Stimulated activated CD8-positive, alpha-beta memory T cell treated with anti-CD3 and anti-CD28 coated beads, Interleukin-12 subunit alpha, Interleukin-12 subunit beta, amount 100 ng/mL, for 24 hours (primary cell): Measurements from ENCODE around the gene KRTAP2-2.
"Not testable (repeated sequence)": the region's sequence is repeated elsewhere in the genome, so short reads cannot be mapped to it uniquely, and the experiment has no call there.

Experiments
- DNase-seq: peaks from one replicate; pipeline ENCODE4 v3.0.0-alpha.2; 2020; ENCODE audit errors: extremely low read depth

Gene KRTAP2-2, protein sequence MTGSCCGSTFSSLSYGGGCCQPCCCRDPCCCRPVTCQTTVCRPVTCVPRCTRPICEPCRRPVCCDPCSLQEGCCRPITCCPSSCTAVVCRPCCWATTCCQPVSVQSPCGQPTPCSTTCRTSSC

DNA sequence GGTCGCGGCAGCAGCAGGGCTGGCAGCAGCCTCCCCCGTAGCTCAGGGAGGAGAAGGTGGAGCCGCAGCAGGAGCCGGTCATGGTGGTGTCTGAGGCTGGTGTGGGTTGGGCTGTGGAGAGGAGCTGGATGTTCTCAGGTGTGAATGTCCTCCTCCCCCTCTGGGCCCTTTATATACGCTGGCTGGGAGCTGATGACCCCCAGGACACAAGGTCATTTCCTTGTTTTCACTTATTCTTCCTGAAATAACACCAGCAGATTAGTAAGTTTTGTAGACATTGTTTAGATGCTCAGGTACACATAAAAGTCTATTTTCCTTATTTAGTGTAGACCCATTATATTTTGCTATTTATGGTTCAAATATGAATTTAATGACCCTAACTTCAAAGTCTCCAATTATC, at the start of gene KRTAP2-2:
KRTAP2-2 (minus strand) TSS at position 101 of the 400 bp plus-strand sequence; CDS start at position 82, 19 bp downstream.
- not testable (repeated sequence) for DNase-seq

DNA sequence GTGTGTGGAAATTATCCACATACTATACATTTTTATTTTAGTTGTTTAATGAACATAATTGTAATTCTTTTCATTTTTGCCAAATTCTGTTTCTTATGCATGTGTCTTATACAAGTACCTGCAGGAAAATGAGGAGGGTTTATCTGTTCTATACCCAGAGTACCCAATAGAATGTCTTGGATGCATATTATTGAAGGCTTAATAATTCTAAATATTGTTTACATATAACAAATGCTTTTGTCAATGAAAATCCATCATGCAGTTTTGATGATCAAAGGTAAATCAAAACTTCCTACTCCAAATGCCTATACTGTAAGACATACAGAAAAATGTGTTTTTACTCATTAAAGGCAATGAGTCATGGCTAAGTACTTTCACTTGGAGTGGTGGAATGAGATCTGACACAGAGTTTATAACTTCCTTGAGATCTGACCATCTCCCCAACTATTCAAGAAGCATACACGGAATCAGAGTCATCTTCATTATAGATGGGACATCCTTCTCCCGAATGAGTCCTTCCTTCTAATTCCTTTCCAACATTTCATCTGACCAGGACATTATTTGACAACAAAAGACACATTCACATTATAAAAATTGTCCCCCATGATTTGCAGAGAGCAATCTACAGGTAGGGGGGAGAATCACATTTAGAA, 49.5 kb upstream of the KRTAP2-2 start:
- not testable (repeated sequence) for DNase-seq

DNA sequence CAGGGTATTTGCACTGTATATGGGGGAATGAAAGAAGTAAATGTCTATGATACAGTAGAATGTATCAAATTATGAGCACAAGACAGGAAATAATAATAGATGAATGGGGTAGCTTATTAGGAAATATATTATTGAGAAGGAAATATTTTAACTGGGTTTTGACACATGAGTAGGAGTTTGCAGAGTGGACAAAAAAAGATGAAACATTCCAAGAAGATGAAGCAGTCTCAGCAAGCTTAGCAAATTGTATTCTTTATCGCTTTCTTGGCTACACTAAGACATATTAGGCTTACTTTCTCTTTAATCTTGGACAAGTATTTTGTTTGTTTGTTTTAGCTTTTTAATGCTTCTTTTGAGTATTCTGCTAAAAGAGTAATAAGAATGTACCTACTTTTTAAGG, 48.9 kb upstream of the KRTAP2-2 start:
- DNase-seq, result no peak

DNA sequence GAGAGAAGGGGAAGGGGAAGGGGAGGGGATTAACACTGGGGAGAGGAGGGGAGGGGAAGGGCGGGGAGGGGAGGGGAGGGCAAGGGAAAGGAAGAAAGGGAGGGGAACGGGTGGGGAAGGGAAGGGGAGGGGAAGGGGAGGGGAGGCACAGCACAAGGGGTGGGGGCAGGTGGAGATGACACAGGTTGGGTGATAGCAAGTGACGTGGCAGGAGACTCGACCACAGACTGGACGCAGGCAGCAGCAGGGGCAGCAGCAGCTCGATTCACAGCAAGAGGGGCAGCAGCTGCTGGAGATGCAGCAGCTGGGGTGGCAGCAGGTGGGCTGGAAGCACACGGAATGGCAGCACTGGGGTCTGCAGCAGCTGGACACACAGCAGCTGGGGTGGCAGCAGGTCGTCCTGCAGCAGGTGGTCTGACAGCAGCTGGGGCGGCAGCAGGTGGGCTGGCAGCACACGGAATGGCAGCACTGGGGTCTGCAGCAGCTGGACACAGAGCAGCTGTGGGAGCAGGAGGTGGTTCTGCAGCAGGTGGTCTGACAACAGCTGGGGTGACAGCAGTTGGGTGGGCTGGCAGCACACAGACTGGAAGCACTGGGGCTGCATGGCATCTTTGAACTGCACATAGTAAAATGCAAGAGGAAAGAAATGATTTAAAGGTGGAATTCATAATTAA, 46.7 kb upstream of the KRTAP2-2 start, which contains the start of gene KRTAP4-16:
KRTAP4-16 (minus strand) TSS at position 624 of the 674 bp plus-strand sequence; CDS start at position 624, 0 bp downstream.
- no peak for DNase-seq

DNA sequence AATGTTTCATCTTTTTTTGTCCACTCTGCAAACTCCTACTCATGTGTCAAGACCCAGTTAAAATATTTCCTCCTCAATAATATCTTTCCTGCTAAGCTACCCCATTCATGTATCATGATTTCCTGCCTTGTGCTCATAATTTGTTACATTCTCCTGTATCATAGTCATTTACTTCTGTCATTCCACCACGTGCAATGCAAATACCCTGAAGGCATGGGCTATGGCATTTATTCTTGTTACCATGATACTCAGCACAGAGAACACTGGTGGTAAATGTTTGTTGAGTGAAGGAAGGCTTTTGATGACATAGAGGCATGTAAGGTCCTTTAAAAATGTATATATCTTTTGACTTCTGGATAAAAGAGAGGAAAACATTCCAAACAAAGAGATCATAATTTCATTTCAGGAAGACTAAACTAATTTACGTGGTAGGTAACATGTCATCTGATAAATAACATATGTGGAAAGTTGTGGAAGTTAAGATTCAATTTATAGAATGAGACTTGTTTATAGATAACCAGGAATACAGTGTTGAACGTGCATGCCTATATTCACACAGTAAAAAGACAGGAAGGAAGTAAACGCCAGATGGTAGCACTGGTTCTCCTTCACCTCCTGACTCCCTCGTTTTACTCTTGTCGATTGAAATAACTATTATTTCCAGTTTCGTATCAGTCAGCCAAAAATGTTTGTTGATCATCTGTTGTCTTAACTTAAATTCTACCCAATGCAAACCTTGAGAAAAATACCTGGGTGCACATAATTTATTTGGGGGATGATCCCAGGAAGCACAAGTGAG, 44.9 kb upstream of the KRTAP2-2 start:
- not testable (repeated sequence) for DNase-seq

DNA sequence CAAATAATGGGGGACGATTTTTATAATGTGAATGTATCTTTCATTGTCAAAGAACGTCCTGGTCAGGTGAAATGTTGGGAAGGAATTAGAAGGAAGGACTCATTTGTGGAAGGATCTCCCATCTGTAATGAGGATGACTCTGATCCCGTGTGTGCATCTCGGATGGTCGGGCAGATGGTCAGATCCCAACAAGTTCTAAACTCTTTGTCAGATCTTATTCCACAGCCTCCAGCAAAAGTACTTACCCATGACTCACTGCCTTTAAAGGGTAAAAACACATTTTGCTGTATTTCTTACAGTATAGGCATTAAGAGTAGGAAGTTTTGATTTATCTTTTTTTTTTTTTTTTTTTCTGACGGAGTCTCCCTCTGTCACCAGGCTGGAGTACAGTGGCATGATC, 43.5 kb upstream of the KRTAP2-2 start:
- no peak for DNase-seq

DNA sequence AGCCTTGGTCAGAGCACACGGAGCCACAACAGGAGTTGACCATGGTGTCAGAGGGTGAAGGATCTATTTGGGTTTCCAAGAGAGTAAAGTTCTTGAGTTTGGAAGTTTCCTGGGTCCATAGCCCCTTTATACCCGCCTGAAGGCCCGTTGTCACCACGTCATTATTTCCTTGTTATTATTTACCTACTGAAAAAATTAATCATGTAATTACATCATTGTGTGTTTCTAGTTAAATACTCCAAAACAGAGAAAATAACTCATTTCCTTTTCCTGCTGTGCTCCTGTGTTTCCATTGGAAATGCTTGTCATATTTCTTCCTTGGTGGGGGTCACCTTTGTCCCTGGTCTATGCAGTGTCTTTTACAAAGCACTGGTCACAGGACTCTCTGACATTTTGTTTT, 43.0 kb upstream of the KRTAP2-2 start, which contains the start of gene KRTAP4-8:
KRTAP4-8 (minus strand) TSS at position 101 of the 400 bp plus-strand sequence; CDS start at position 43, 58 bp downstream.
- DNase-seq, result no peak

DNA sequence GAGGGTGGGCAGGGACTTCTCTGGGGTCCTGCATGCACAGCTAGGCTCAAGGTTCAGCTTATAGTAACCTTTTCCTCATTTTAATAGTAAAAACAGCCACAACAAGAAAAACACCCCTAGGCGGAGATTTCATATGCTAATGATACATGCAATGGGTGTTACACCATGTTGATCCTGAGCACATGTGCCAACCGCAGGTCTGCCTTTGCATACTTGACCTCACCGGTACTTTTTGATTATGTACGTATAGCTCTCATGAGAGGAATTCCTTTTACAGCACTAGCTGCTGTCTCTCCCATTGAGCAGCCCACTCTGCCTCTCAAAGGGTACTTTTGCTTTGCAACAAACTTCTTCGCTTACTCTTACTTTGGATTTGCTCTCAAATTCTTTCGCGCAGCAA, 41.0 kb upstream of the KRTAP2-2 start:
- no peak for DNase-seq

DNA sequence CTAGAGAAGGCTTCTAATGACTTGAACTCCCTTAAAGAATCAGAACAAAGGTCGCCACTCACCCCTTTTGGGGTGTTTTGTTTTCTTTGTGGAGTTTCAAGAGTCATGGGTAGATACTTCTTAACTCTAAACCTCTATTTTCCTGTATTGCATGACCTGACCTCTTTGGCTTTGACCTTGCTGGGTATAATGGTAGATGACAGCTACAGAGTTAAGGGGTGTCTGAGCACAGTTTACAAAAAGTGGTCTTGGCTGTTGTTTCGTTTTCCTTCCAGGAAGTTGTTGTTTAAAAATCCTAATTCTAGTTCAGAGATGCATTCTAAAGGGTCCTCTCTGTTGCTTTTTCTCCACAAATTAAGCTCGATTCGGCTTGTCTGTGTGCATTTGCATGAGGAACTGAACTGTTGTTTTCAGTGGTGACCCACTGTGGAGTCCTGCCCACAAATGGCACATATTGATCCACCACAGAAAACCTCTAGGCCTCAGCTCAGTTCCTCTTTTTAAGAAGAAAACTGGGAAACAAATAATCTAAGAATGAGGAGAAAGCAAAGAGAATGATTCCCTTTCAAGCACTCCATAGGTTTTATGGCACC, 33.8 kb upstream of the KRTAP2-2 start:
- DNase-seq, result not testable (repeated sequence)

DNA sequence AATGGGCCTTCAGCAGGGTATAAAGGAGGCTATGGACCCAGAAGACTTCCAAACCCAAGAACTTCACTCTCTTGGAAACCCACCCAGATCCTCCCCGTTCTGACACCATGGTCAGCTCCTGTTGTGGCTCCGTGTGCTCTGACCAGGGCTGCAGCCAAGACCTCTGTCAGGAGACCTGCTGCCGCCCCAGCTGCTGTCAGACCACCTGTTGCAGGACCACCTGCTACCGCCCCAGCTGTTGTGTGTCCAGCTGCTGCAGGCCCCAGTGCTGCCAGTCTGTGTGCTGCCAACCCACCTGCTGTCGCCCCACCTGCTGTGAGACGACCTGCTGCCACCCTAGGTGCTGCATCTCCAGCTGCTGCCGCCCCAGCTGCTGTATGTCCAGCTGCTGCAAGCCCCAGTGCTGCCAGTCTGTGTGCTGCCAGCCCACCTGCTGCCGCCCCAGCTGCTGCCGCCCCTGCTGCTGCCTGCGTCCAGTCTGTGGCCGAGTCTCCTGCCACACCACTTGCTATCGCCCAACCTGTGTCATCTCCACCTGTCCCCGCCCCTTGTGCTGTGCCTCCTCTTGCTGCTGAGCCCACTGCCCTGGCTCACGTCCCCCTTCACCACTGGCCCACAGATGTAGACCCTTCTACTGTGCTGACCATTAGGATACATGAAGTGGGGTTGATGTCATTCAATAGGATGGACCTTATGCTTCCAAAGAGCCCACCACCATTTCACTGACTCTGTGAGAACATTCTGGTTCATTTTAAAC, 29.2 kb upstream of the KRTAP2-2 start, which contains the start of gene KRTAP4-7:
KRTAP4-7 (plus strand) TSS at position 51 of the 757 bp plus-strand sequence; CDS start at position 108, 57 bp downstream.
- DNase-seq, result not testable (repeated sequence)

DNA sequence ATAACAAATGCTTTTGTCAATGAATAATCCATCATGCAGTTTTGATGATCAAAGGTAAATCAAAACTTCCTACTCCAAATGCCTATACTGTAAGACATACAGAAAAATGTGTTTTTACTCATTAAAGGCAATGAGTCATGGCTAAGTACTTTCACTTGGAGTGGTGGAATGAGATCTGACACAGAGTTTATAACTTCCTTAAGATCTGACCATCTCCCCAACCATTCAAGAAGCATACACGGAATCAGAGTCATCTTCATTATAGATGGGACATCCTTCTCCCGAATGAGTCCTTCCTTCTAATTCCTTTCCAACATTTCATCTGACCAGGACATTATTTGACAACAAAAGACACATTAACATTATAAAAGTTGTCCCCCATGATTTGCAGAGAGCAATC, 28.4 kb upstream of the KRTAP2-2 start:
- not testable (repeated sequence) for DNase-seq

DNA sequence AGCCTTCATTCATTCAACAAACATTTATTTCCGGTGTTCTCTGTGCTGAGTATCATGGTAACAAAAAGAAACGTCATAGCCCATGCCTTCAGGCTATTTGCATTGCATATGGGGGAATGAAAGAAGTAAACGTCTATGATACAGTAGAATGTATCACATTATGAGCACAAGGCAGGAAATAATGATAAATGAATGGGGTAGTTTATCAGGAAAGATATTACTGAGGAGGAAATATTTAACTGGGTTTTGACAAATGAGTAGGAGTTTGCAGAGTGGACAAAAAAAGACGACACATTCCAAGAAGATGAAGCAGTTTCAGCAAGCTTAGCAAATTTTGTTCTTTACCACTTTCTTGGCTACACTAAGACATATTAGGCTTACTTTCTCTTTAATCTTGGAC, 27.6 kb upstream of the KRTAP2-2 start:
- no peak for DNase-seq

DNA sequence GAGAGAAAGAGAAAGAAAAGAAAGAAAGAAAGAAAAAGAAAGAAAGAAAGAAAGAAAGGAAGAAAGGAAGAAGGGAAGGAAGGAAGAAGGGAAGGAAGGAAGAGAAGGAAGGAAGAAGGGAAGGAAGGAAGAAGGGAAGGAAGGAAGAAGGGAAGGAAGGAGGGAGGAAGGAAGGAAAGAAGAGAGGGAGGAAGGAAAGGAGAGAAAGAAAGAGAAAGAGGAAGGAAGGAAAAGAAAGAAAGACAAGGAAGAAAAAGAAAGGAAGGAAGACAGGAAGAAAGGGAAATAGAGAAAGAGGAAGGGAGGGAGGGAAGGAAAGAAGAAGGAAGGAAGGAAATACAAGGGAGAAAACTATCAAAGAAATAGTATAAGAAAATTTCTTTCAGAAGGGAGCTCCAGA, 21.8 kb upstream of the KRTAP2-2 start:
- no peak for DNase-seq

DNA sequence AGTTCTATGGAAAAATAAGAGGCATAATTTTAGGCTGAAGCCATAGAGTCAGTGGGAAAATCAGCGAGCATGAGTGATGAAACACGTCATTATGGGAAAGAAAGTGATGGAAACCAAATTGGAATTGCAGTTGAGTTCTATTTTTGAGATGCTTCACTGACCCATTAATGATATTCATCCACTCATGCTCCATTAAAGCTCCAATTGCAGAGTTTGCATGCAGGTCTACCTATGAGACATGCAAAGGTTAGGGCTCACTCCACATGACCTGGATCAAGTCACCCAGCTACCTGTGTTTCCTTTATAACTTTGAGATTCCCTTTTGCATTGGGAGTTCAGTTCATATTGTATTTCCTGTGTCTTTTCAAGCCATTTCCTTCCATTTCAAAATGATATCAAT, 18.6 kb upstream of the KRTAP2-2 start:
- no peak for DNase-seq

DNA sequence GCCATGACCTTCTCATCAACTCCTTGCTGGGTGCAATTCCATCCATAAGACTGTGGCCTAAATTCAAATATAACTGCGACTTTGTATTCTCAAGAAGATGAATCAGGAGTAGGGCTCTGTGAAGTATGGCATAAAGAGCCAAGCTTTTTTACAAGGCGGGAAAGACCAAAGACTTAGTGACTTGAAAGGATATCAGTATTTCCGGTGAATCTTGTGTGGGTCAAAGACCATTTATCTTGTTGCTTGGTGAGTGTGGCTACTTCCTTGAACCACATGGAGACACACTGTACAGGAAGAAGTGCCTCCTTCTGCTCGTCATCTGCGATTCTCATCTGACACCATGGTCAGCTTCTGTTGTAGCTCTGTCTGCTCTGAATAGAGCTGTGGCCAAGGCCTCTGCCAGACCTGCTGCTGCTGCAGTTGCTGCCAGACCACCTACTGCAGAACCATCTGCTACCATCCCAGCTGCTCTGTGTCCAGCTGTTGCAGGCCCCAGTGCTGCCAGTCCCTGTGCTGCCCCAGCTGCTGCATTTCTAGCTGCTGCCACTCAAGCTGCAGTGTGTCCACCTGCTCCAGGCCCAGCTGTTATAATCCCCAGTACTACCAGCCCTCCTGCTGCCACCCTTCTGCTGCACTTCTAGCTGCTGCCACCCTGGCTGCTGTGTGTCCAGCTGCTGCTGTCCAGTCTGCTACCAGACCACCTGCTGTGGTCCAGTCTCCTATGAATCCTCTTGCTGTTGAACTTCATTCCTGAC, 16.8 kb upstream of the KRTAP2-2 start:
- no peak for DNase-seq

DNA sequence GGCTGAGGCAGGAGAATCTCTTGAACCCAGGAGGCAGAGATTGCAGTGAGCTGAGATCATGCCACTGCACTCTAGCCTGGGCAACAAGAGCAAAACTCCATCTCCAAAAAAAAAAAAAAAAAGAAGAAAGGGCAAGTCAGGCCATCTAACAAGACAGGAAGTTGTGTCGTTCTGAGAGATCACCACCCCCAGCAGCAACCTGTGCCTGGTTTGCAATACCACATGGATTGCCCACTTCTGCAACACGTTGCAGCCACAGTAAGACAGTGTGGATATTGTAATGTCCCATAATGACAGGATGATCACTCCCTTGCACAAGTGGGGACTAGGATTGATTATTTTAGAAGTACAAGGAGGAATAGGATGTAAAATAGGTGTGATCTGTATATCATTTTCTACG, 14.0 kb upstream of the KRTAP2-2 start:
- DNase-seq, result no peak

DNA sequence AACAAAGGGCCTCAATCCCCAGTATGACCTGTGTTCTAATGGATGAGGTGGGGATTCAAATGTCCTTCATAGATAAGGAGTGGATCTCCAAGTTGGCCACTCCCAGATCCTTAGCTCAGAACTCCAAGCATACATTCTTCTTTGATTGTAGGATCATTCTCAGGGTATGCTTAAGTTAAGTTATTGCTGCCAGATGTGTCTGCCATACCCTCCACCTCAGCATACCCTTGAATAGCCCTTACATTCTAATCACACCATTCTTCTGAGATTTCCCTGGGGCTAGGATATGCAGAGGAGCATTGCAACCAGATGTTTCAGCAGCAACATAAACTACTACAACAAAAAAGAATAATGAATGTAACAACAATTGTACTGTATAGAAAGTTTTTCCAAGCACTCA, 12.3 kb upstream of the KRTAP2-2 start:
- no peak for DNase-seq

DNA sequence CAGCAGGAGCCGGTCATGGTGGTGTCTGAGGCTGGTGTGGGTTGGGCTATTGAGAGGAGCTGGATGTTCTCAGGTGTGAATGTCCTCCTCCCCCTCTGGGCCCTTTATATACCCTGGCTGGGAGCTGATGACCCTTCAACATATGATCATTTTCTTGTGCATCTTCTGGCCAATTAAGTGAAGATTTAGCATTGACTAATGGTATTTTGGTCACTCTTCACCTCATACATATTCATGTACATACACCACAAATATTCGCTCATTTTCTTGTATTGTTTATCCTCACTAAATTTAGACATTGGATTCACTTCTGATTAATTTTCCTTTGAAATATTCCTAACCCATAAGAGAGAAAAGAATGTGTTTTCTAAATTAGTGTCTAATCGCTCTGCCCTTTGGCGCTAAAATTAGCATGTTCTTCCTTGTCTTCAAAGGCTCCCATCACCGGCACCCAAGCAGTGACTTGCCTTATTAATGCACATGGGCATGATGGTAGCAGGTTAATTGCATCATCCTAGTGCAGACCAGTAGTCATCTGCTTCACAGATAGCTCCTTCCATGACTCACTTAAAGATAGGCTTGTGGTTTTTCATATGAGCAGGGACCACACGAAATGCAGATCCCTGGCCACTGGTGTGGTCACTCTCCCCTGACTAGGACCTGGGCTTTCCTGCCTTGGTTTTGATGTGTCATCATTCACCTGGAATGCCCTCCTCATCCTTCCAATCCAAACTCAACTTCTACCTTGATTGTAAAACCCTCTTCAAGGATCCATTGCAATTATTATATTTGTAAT, 11.0 kb upstream of the KRTAP2-2 start, which contains the start of gene KRTAP2-4:
KRTAP2-4 (minus strand) TSS at position 51 of the 796 bp plus-strand sequence; CDS start at position 17, 34 bp downstream.
- DNase-seq, result no peak
